AG08396 (cell line): ENCODE results near the gene PAQR3.
"Not testable (repeated sequence)": the region's sequence is repeated elsewhere in the genome, so short reads cannot be mapped to it uniquely, and the experiment has no call there.

Experiments
- DNase-seq: peaks from one replicate; pipeline ENCODE4 v3.0.0; 2012; ENCODE audit warnings: low spot score, mixed read lengths

PAQR3 gene

GRCh38 chr4:78928835-78929234, 10.4 kb downstream of the PAQR3 start:
- no peak for DNase-seq

DNA sequence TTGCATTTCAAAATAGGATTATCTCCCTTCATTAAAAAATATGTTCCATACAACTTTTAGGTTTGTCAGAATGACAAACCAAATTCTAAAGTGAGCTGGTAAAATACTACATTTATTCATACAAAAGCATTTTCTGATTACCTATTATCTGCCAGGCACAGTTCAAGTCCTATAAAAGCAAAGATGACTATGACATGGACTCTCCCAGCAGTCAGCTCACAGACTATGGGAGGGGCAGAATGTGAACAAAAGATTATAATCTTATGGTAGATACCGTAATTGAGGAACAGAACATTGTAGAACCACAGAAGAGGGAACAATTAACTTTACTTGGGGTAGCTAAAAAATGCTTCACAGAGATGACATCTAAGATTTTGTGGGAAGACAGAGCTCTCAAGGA, 12.4 kb downstream of the PAQR3 start:
- no peak for DNase-seq

DNA sequence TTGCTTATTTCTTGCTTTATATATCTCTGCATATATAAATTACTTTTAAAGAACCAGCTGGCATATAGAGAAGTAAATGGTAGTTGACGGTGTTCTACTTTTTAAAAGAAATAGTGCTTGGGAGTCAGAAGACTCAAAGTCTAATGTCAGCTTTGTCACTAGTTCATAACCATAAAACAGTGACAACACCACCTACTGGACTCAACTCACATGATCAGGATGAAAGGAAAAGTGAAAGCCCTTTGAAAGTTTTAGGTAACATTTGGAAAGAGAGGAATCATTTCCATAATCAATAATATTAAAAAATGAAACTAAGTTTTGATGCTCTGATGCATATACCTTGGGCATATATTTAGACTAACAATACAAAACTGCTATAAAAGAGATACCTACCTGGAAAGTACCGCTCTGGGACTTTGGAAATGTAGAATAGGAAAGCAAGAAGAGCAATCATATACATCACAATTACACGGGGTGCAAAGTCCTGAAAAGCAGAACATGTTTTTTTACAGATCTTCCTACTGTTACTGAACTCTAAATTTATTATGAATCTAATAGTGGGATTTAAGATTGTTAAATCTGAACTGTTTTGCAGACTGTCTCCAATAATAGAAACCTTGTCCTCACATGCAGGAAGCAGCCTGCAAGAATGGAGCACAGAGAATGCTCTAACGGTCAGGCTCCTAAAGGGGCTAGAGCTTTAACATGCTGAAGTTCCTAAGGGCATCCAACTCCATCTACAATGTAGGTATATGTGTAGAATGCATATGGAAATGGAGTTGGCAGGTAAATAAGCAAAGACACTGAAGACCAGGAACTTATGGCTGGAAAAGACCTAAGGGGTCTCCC, 15.6 kb downstream of the PAQR3 start:
- DNase-seq = no peak

- peak; percentile 47 for DNase-seq
Observed at GRCh38 chr4:78922207-78922606, 17.0 kb downstream of the PAQR3 start.

GRCh38 chr4:78910612-78911011, 28.6 kb downstream of the PAQR3 start:
- no peak for DNase-seq

- not testable (repeated sequence) for DNase-seq
Observed at GRCh38 chr4:78908974-78909373, 30.3 kb downstream of the PAQR3 start.

DNA sequence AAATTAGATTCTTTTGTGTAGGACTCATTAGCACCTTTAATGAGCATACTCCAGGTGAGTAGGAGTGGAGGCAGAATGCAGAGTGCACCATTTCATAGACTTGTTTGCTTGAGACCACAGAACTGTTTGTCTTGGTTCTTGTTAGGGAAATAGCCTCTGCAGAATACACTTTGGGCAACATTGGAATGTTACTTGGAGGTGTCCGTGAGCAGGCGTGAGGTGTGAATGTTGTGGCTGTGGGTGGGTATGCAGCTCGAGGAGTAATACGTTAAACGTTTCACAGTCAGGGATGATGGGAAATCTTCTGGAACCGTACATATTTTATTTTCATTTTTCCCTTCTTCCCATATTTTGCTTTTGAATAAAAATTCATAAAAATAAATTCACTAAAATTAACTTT, 31.6 kb downstream of the PAQR3 start:
- DNase-seq = no peak

GRCh38 chr4:78904143-78904542, 35.1 kb downstream of the PAQR3 start:
- no peak for DNase-seq

- DNase-seq = no peak
Observed at GRCh38 chr4:78902298-78902697, 36.9 kb downstream of the PAQR3 start.

- no peak for DNase-seq
Observed at GRCh38 chr4:78901882-78902281, 37.4 kb downstream of the PAQR3 start.

GRCh38 chr4:78899302-78899701, 39.9 kb downstream of the PAQR3 start:
- DNase-seq = no peak

- DNase-seq = no peak
Observed at GRCh38 chr4:78889955-78890354, 49.3 kb downstream of the PAQR3 start.

- peak; percentile 13 for DNase-seq
Observed at GRCh38 chr4:78885598-78885997, 53.6 kb downstream of the PAQR3 start.

DNA sequence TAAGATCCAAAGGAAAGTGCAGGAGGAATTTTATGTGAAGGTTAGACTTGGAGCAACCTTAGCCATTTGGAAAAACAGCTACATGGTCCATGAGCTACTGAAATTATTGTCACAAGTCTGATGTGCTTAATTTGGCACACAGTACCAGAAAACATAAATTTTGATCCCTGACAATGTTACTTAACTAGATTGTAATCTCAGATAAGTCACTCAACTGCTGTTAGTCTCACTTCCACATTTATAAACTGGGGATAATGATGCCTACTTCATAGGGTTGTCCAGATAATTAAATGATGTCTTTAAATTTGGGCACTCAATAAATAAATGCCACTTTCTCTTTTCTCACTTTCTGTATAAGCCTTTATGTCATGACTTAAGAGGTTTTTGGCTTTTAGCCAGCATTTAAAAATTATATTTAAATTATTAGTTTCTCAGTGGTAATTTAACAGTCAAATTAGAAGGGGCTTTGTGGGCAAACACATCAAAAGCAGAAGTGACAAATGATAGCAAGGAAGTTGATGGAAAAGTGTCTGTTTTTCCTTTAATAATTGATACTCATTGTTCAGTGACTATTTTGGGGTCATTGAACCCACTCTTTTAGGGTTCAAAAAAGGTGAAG, 58.3 kb downstream of the PAQR3 start:
- no peak for DNase-seq

DNA sequence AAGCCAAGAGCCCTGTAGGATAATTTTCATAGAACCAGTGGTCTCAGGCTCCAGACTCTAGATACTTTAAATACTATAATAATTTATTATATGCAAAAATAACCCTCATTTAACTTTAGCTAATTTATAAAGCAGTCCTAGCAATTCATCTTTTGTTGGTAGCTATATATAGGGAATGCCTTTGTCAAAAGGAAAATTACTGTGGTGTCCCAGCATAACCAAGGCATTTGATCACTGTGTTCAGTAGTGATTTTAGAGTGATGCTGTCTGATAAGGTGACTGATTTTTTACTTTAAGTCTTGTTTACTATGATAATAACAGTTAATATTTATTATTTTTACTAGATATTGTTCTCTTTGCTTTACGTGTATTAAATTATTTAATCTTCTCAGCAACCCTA, 61.2 kb downstream of the PAQR3 start:
- DNase-seq = no peak

GRCh38 chr4:78876568-78877320, 62.5 kb downstream of the PAQR3 start:
- no peak for DNase-seq

- DNase-seq = no peak
Observed at GRCh38 chr4:78870056-78870455, 69.2 kb downstream of the PAQR3 start.

GRCh38 chr4:78868712-78869111, 70.5 kb downstream of the PAQR3 start:
- DNase-seq = not testable (repeated sequence)

- no peak for DNase-seq
Observed at GRCh38 chr4:78865451-78865850, 73.8 kb downstream of the PAQR3 start.

GRCh38 chr4:78864405-78865024, 74.7 kb downstream of the PAQR3 start:
- peak; percentile 37 for DNase-seq

GRCh38 chr4:78863991-78864390, 75.2 kb downstream of the PAQR3 start:
- no peak for DNase-seq

DNA sequence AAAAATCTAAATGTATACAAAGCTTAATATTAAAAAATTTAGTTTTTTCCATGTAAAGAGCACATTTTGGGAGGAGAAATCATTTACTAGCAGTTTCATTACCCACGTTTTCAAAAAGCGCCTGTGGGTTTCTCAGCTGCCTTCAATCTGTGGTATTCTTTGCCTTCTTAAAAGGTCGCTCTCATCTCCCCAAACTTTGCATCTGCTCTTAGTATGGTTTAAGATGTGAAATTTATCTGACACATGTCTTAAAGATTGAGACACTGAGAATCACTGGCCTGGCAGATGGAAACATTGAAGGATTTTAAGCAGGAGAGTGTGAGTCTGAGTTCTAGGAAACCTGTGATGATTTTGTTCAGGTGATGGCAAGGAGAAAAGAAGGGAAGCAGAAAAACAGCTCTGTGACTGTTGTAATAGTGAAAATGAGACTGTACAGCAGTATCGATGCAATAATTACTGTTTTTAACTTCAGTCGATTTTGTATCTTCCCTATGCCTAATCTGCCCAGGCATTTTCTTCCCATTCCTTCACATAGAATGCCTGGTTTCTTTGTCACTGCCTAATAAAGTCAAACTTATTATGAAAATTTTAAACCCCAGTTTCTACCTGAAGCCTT, 75.9 kb downstream of the PAQR3 start:
- DNase-seq = no peak
